ENCODE results near the gene DHRSX. TPM values are rescaled to one million over a fixed set of nuclear protein-coding genes. Genes with fewer than 3 reads are reported as not detected.
"Not testable (repeated sequence)": the region's sequence is repeated elsewhere in the genome, so short reads cannot be mapped to it uniquely, and the experiment has no call there.

Gene DHRSX
- total RNA-seq, 1 experiment from 2014 or later = 24.5 TPM

GRCh38 chrX:2264179-2265030 is 236.4 kb downstream of the DHRSX start:
- DNase-seq (ENCODE audit: low read depth) = no peak

DNA sequence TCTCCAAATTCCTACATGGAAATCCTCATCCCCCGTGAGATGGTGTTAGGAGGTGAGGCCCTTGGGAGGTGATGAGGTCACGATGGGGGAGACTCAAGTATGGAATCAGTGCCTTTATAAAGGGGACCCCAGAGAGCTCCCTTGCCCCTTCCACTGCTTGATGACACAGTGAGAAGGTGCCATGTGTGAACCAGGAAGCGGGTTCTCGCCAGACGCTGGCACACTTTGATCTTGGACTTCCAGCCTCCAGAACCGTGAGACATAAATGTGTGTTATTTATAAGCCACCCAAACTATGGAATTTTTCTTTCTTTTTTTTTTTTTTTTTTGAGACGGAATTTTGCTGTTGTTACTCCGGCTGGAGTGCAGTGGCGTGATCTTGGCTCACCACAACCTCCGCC is 237.6 kb downstream of the DHRSX start:
- DNase-seq (ENCODE audit: low read depth) = no peak

GRCh38 chrX:2262668-2263055 is 238.1 kb downstream of the DHRSX start:
- no peak for DNase-seq (ENCODE audit: low read depth)

GRCh38 chrX:2261831-2262667 is 238.7 kb downstream of the DHRSX start:
- peak; percentile 3 for DNase-seq (ENCODE audit: low read depth)

GRCh38 chrX:2252331-2253065 is 248.3 kb downstream of the DHRSX start:
- DNase-seq (ENCODE audit: low read depth) = no peak

DNA sequence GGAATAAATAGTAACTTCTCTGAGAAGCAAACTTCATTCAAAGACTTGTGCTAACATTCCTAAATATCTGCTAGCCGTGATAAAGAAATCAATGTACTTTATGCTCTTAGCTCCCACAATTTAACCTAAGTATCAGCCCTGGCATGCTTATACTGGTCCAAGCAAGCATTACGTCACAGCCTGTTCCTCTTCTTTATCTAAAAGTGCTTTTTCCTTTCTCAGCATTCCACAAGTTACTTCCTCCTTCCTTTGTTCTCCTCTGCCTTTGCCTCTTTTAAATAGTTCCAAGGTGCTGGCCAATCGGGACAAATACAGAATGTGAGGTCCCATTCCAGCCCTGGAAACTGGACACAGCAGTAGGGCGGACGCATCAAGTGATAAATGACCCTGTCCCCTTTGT is 249.6 kb downstream of the DHRSX start:
- DNase-seq (ENCODE audit: low read depth) = no peak

GRCh38 chrX:2243913-2244460 is 256.8 kb downstream of the DHRSX start:
- DNase-seq (ENCODE audit: low read depth) = peak; percentile 62

- DNase-seq (ENCODE audit: low read depth) = no peak
These were observed 257.8 kb downstream of the DHRSX start for GRCh38 chrX:2242980-2243379.

DNA sequence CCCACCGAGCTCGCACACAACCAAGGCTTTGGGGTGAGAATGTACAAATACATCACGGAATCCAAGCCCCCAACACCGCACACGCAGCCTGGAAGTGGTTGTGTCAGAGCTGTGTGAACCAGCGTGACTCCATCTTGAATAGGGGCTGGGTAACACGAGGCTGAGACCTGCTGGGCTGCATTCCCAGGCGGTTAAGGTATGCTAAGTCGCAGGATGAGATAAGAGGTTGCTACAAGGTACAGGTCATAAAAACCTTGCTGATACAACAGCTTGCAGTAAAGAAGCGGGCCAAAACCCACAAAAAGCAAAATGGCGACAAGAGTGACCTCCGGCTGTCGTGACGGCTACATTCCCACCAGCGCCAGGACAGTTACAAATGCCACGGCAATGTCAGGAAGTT is 258.4 kb downstream of the DHRSX start:
- no peak for DNase-seq (ENCODE audit: low read depth)

GRCh38 chrX:2241496-2241895 is 259.3 kb downstream of the DHRSX start:
- DNase-seq (ENCODE audit: low read depth) = not testable (repeated sequence)

DNA sequence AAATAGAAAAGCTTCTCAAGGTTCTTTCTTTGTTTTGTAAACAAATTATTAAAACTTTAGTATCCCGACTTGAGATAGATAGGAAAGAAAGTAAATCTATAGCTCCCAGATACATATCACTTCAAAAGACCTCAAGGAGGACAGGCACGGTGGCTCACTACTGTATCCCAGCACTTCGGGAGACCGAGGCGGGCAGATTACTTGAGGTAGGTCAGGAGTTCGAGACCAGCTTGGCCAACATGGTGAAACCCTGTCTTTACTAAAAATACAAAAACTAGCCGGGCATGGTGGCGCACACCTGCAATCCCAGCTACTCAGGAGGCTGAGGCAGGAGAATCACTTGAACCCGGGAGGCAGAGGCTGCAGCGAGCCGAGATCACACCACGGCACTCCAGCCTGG is 260.0 kb downstream of the DHRSX start:
- not testable (repeated sequence) for DNase-seq (ENCODE audit: low read depth)

DNA sequence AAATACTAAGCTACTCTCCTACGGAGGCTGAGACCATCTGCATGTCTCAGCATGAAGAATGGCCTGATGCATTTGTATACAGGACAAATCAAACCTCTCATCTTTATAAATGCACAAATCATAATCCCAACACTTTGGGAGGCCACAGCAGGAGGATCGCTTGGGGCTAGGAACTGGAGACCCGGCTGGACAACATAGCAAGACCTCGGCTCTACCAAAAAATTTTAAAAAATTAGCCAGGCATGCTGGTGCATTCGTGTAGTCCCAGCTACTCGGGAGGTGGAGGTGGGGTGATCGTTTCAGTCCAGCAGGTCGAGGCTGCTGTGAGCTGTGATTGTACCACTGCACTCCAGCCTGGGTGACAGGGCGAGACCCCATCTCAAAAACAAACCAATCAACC is 262.8 kb downstream of the DHRSX start:
- DNase-seq (ENCODE audit: low read depth) = no peak

DNA sequence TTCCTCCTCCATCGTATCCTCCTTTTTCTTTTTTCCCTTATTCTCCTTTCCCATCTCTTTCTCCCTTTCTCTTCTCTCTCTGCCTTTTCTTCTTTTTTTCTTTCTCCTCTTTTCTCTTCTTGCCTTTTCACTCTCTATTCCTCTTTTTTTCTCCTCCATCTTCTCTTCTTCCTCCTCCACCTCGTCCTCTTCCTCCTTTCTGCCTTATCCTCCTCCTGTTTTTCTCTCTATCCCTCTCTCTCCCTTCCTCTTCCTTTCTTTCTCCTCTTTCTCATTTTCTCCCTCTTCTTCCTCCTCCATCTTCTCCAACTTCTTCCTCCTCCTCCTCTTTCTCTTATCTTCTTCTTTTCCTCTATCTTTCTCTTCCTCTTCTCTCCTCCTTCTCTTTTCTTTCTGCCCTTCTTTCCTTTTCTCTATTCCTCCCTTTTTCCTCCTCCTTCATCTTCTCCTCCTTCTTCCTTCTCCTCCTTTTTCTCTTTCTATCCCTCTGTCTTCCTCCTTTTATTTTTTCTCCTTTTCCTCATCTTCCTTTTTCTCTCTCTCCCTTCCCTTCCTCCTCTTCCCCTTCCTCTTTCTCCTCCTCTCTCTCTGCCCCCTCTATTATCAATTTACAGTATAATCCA is 269.1 kb downstream of the DHRSX start:
- no peak for DNase-seq (ENCODE audit: low read depth)

- no peak for DNase-seq (ENCODE audit: low read depth)
These were observed 270.3 kb downstream of the DHRSX start for GRCh38 chrX:2230457-2230856.

DNA sequence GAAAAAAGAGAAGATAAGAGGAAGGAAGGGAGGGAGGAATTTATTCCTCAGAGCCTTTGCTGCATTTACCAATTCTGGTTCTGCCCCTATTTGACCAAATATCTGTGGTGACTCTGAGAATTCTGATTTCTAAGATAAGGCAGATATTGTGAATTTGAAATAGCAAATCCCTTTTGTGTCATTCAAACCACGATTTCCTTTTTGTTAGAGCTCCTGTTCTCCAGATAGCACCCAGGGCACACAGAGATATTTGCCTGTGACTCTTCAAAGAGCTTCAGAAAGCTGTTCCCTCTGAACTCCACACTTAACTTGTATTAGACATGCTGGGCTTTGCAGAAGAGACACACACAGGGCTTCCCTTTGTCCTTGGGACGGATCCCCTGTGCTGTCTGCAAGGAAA is 272.2 kb downstream of the DHRSX start:
- peak; percentile 38 for DNase-seq (ENCODE audit: low read depth)

GRCh38 chrX:2226906-2227656 is 273.7 kb downstream of the DHRSX start:
- DNase-seq (ENCODE audit: low read depth) = no peak

- DNase-seq (ENCODE audit: low read depth) = no peak
These were observed 274.6 kb downstream of the DHRSX start for GRCh38 chrX:2226182-2226581.

GRCh38 chrX:2224597-2225235 is 276.1 kb downstream of the DHRSX start:
- no peak for DNase-seq (ENCODE audit: low read depth)

GRCh38 chrX:2224161-2224560 is 276.6 kb downstream of the DHRSX start:
- no peak for DNase-seq (ENCODE audit: low read depth)
